ENCODE measurements around the gene ZNF185. TPM values are rescaled to one million over a fixed set of nuclear protein-coding genes. Genes with fewer than 3 reads are reported as not detected.

The ZNF185 gene
- total RNA-seq, 1 experiment from 2014 or later, result 11.3 TPM

- Histone ChIP-seq H3K9ac (ENCODE audit: extremely low read depth, insufficient read length, low read length) (no peak overlapping the region), H3K4me2 (ENCODE audit: insufficient read depth, insufficient read length, low read length) (no peak overlapping the region), H3K9me3 (ENCODE audit: control insufficient read depth, low read depth, low read length) (peaks cover 44% of the 10 kb centered on the region), H4K20me1 (ENCODE audit: control insufficient read depth, insufficient read depth, insufficient read length) (no peaks in the 10 kb centered on the region), H3K14ac (ENCODE audit: insufficient read depth, low read length) (no peak overlapping the region), H4K5ac (ENCODE audit: insufficient read length, low read depth, low read length) (no peak overlapping the region), H2AFZ (ENCODE audit: low read length) (no peak overlapping the region), H3K79me1 (ENCODE audit: insufficient read depth, low read depth, low read length, poor library complexity, severe bottlenecking) (no peaks in the 10 kb centered on the region), H3K4me1 (ENCODE audit: insufficient read depth, low read length) (no peaks in the 10 kb centered on the region), H4K91ac (ENCODE audit: insufficient read length, low read depth, low read length) (no peak overlapping the region), H2AK5ac (ENCODE audit: insufficient read length, low read length) (no peak overlapping the region), H3K27ac (ENCODE audit: insufficient read length, low read depth, low read length) (no peak overlapping the region), H2BK120ac (ENCODE audit: low read depth, low read length, poor library complexity, severe bottlenecking) (no peak overlapping the region), H3K79me2 (ENCODE audit: insufficient read depth, low read length) (no peaks in the 10 kb centered on the region), H3K23ac (ENCODE audit: insufficient read length, low read depth, low read length) (no peak overlapping the region), H2BK5ac (ENCODE audit: insufficient read length, low read length) (no peak overlapping the region), H3T11ph (ENCODE audit: low read length) (no peak overlapping the region), H3K23me2 (ENCODE audit: insufficient read length, low read depth, low read length, poor library complexity, severe bottlenecking) (no peaks in the 10 kb centered on the region), H3K56ac (ENCODE audit: insufficient read length, low read depth, low read length) (no peak overlapping the region), H3K4ac (ENCODE audit: low read depth, low read length) (no peak overlapping the region), H2BK20ac (ENCODE audit: low read depth, low read length, poor library complexity, severe bottlenecking) (no peak overlapping the region), H4K8ac (replicated peaks; ENCODE audit: insufficient read length, low read depth, low read length) (no peak overlapping the region), H3K27me3 (ENCODE audit: insufficient read depth, low read length) (no peaks in the 10 kb centered on the region), H2BK15ac (ENCODE audit: low read depth, low read length) (no peak overlapping the region), H3K18ac (ENCODE audit: insufficient read length, low read depth, low read length) (no peak overlapping the region), H2BK12ac (ENCODE audit: insufficient read length, low read depth, low read length) (no peak overlapping the region)
- TF ChIP-seq, protein P1, sequence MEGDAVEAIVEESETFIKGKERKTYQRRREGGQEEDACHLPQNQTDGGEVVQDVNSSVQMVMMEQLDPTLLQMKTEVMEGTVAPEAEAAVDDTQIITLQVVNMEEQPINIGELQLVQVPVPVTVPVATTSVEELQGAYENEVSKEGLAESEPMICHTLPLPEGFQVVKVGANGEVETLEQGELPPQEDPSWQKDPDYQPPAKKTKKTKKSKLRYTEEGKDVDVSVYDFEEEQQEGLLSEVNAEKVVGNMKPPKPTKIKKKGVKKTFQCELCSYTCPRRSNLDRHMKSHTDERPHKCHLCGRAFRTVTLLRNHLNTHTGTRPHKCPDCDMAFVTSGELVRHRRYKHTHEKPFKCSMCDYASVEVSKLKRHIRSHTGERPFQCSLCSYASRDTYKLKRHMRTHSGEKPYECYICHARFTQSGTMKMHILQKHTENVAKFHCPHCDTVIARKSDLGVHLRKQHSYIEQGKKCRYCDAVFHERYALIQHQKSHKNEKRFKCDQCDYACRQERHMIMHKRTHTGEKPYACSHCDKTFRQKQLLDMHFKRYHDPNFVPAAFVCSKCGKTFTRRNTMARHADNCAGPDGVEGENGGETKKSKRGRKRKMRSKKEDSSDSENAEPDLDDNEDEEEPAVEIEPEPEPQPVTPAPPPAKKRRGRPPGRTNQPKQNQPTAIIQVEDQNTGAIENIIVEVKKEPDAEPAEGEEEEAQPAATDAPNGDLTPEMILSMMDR (conservative IDR thresholded peaks at IDR 0.05), result no peak
- Mint-ChIP-seq H3K36me3 (ENCODE audit: insufficient read depth in 1 of 3, low read depth in 3 of 3) (peaks cover 3 to 12% (median 3%) of the 10 kb centered on the region in 3 experiments; a peak in 5 of 7 replicates), H3K27ac (no peak overlapping the region), H3K9me3 (peaks cover 72 to 83% of the 10 kb centered on the region in 2 experiments), H3K4me3 (no peak overlapping the region), H3K27me3 (ENCODE audit: low read depth) (no peaks in the 10 kb centered on the region), H3K4me1 (peaks cover 6 to 16% of the 10 kb centered on the region in 2 experiments; a peak in 3 of 4 replicates)
- no peak for DNase-seq
- no CpG with 5 or more reads among the region's 7 CpGs for WGBS (ENCODE audit: extremely low coverage, insufficient read length, low lambda C conversion rate)
Observed at GRCh38 chrX:152918707-152919106, 20.8 kb downstream of the ZNF185 start.

All from H9 (cell line).